GM12878 (cell line): ENCODE results near the gene FAAP100. TPM values are rescaled to one million over a fixed set of nuclear protein-coding genes. Genes with fewer than 3 reads are reported as not detected.

ENCODE experiments used
- CBX5 ChIP-seq: sonication (generic); IDR thresholded peaks from 2 replicates; pipeline ENCODE4 v1.6.1; 2016; ENCODE audit warnings: low read depth, moderate library complexity, mild to moderate bottlenecking, inconsistent platforms
- E4F1 ChIP-seq: fragments of 450-650 bp; IDR thresholded peaks from 2 replicates; pipeline ENCODE4 v1.6.1; 2018; ENCODE audit warnings: borderline replicate concordance, mild to moderate bottlenecking; ENCODE audit not compliant: partially characterized antibody
- EGR1 ChIP-seq, 2 experiments: IDR thresholded peaks; 1 replicate in 1 of 2; 2 replicates in 1 of 2; pipeline ENCODE4 v1.6.1; 2011 to 2012; ENCODE audit warnings: low read depth in 2 of 2, low read length in 2 of 2, borderline replicate concordance in 1 of 2, mild to moderate bottlenecking in 1 of 2, moderate library complexity in 1 of 2
- ETV6 ChIP-seq, 2 experiments: fragments of 450-650 bp in 1 of 2; IDR thresholded peaks in 1 of 2; conservative IDR thresholded peaks in 1 of 2; 2 replicates each; pipeline ENCODE4 v1.6.1; 2014; ENCODE audit warnings: antibody characterized with exemption in 1 of 2, borderline replicate concordance in 1 of 2, low read depth in 1 of 2, mild to moderate bottlenecking in 1 of 2, moderate library complexity in 1 of 2
- IKZF2 ChIP-seq, 2 experiments: fragments of 450-650 bp; IDR thresholded peaks; 2 replicates each; pipeline ENCODE4 v1.6.1; 2017; ENCODE audit warnings: mild to moderate bottlenecking in 2 of 2, moderate library complexity in 2 of 2
- MEF2B ChIP-seq: fragments of 450-650 bp; IDR thresholded peaks from 2 replicates; pipeline ENCODE4 v1.6.1; 2018; ENCODE audit warnings: mild to moderate bottlenecking, moderate library complexity; ENCODE audit not compliant: partially characterized antibody, poor library complexity, severe bottlenecking
- NRF1 ChIP-seq: conservative IDR thresholded peaks from 2 replicates; pipeline ENCODE4 v1.6.1; 2011; ENCODE audit warnings: mild to moderate bottlenecking, low read depth, low read length, improper control_type of control experiment
- PKNOX1 ChIP-seq: fragments of 450-650 bp; IDR thresholded peaks from 2 replicates; pipeline ENCODE4 v1.6.1; 2016; ENCODE audit warnings: mild to moderate bottlenecking
- PML ChIP-seq: IDR thresholded peaks from 2 replicates; pipeline ENCODE4 v1.6.1; 2012; ENCODE audit warnings: low read length, inconsistent platforms
- POU2F2 ChIP-seq: IDR thresholded peaks from 3 replicates; pipeline ENCODE4 v1.6.1; 2011; ENCODE audit warnings: low read depth, mild to moderate bottlenecking, low read length, borderline replicate concordance
- SKIL ChIP-seq: fragments of 450-650 bp; IDR thresholded peaks from 2 replicates; pipeline ENCODE4 v1.6.1; 2017; ENCODE audit warnings: mild to moderate bottlenecking, low read depth, inconsistent platforms; ENCODE audit not compliant: poor library complexity, severe bottlenecking
- ZBTB33 ChIP-seq: fragments of 450-650 bp; IDR thresholded peaks from 2 replicates; pipeline ENCODE4 v1.6.1; 2017; ENCODE audit warnings: mild to moderate bottlenecking
- ZNF24 ChIP-seq: fragments of 450-650 bp; IDR thresholded peaks from 2 replicates; pipeline ENCODE4 v1.6.1; 2017; ENCODE audit warnings: antibody characterized with exemption, mild to moderate bottlenecking
- ZNF687 ChIP-seq: fragments of 450-650 bp; IDR thresholded peaks from 2 replicates; pipeline ENCODE4 v1.6.1; 2017; ENCODE audit warnings: mild to moderate bottlenecking, moderate library complexity
- polyA plus RNA-seq, 11 experiments: library from polyadenylated mRNA; depleted of rRNA in 4 of 11; unstranded in 6 of 11; stranded (reverse) in 5 of 11; fragments of >200 nt; fragmentation: Nextera tagmentation in 4 of 11; fragmentation: Illumina TruSeq in 1 of 11; extraction: Ambion mirVana in 4 of 11; extraction: Trizol in 1 of 11; gene quantifications; 1 replicate in 1 of 11; 2 replicates in 10 of 11; pipeline versions ENCODE4 v1.2.1 to v1.2.3, GENCODE V29; 2011 to 2016; ENCODE audit warnings: inconsistent platforms in 2 of 11, missing spikeins in 2 of 11, low read depth in 1 of 11
- total RNA-seq, 4 experiments: library from RNA; depleted of rRNA in 3 of 4; stranded (reverse); fragments of >200 nt in 3 of 4; fragmentation: Illumina TruSeq in 1 of 4; extraction: Trizol in 1 of 4; gene quantifications; 2 replicates each; pipeline versions ENCODE4 v1.2.1 to v1.2.3, GENCODE V29; 2013 to 2021

FAAP100 gene
- total and polyA plus RNA-seq, 10 of the 15 experiments (the other 5 are each of a cell fraction or from before 2014, with no cell fraction given): 0.11 to 46.2 (median 17.1) TPM

- TF ChIP-seq ETV6 (conservative IDR thresholded peaks at IDR 0.05 in 1 of 2, IDR thresholded peaks at IDR 0.05 in 1 of 2; ENCODE audit: borderline replicate concordance in 1 of 2, low read depth in 1 of 2): no peak
- TF ChIP-seq NRF1: no peak
- TF ChIP-seq IKZF2 (IDR thresholded peaks at IDR 0.05): peak in 1 of 2 experiments; percentile 24; a peak in 1 of 4 replicates
- no peak for TF ChIP-seq PML
- peak; percentile 36 for TF ChIP-seq MEF2B
- no peak for TF ChIP-seq ZBTB33
- no peak for TF ChIP-seq CBX5
- no peak for TF ChIP-seq SKIL
- TF ChIP-seq POU2F2: no peak; the same call in 2 of the 3 replicates
- TF ChIP-seq ZNF687: no peak
- no peak for TF ChIP-seq EGR1 (IDR thresholded peaks at IDR 0.05; ENCODE audit: borderline replicate concordance in 1 of 2, low read depth in 2 of 2, low read length in 2 of 2)
- TF ChIP-seq ZNF24: no peak
- TF ChIP-seq PKNOX1: peak; percentile 17; the same call in 1 of the 2 replicates
- no peak for TF ChIP-seq E4F1
Measured at GRCh38 chr17:81513753-81514488, 38.2 kb downstream of the FAAP100 start (continued).
